BE2C (cell line): ENCODE data around the gene PLIN5.

ENCODE experiments used
- DNase-seq: peaks from one replicate; pipeline ENCODE4 v3.0.0-alpha.2; 2020
- H3K27me3 ChIP-seq: fragments of 250-450 bp; sonication (Bioruptor Pico); 2 replicates; pipeline ENCODE4 v1.5.1; 2020; ENCODE audit warnings: mild to moderate bottlenecking
- H3K36me3 ChIP-seq: fragments of 250-450 bp; sonication (Bioruptor Pico); 2 replicates; pipeline ENCODE4 v1.5.1; 2020; ENCODE audit warnings: mild to moderate bottlenecking
- H3K4me1 ChIP-seq: fragments of 250-450 bp; sonication (Bioruptor Pico); 2 replicates; pipeline ENCODE4 v1.5.1; 2020
- H3K4me3 ChIP-seq: 2 replicates; pipeline ENCODE4 v1.5.1; 2011; ENCODE audit warnings: low read depth, low read length
- H3K9me3 ChIP-seq: fragments of 250-450 bp; sonication (Bioruptor Pico); 2 replicates; pipeline ENCODE4 v1.5.1; 2020
- CTCF ChIP-seq: IDR thresholded peaks from 2 replicates; pipeline ENCODE4 v1.5.1; 2012; ENCODE audit warnings: mild to moderate bottlenecking, low read depth, low read length

The PLIN5 gene

GRCh38 chr19:4580961-4581665, 46.1 kb upstream of the PLIN5 start:
- H3K4me3 ChIP-seq = no peak overlapping the region
- no peaks in the 10 kb centered on the region for H3K4me1 ChIP-seq
- DNase-seq = no peak
- H3K36me3 ChIP-seq = no peaks in the 10 kb centered on the region
- H3K27me3 ChIP-seq = peaks cover 61% of the 10 kb centered on the region
- no peak for TF ChIP-seq CTCF
- no peaks in the 10 kb centered on the region for H3K9me3 ChIP-seq

- no peaks in the 10 kb centered on the region for H3K9me3 ChIP-seq
- TF ChIP-seq CTCF = no peak; the same call in 1 of the 2 replicates
- peaks cover 62% of the 10 kb centered on the region for H3K27me3 ChIP-seq
- no peak overlapping the region for H3K4me3 ChIP-seq
- H3K36me3 ChIP-seq = no peaks in the 10 kb centered on the region
- DNase-seq = no peak
- no peaks in the 10 kb centered on the region for H3K4me1 ChIP-seq
These were observed 45.2 kb upstream of the PLIN5 start for GRCh38 chr19:4580021-4580901.

GRCh38 chr19:4579389-4579788, 44.4 kb upstream of the PLIN5 start:
- Histone ChIP-seq H3K27me3 (peaks cover 54% of the 10 kb centered on the region), H3K4me1 (no peaks in the 10 kb centered on the region), H3K4me3 (no peak overlapping the region), H3K36me3 (no peaks in the 10 kb centered on the region), H3K9me3 (no peaks in the 10 kb centered on the region)
- no peak for TF ChIP-seq CTCF
- DNase-seq = no peak

- no peak overlapping the region for H3K4me3 ChIP-seq
- H3K27me3 ChIP-seq = peaks cover 56% of the 10 kb centered on the region
- no peaks in the 10 kb centered on the region for H3K9me3 ChIP-seq
- no peaks in the 10 kb centered on the region for H3K36me3 ChIP-seq
- no peak for TF ChIP-seq CTCF
- no peaks in the 10 kb centered on the region for H3K4me1 ChIP-seq
- DNase-seq = no peak
These were observed 43.7 kb upstream of the PLIN5 start for GRCh38 chr19:4578552-4579248.

- Histone ChIP-seq H3K27me3 (peaks cover 56% of the 10 kb centered on the region), H3K4me3 (no peak overlapping the region), H3K9me3 (no peaks in the 10 kb centered on the region), H3K4me1 (no peaks in the 10 kb centered on the region), H3K36me3 (no peaks in the 10 kb centered on the region)
- no peak for DNase-seq
- TF ChIP-seq CTCF = no peak
These were observed 42.2 kb upstream of the PLIN5 start for GRCh38 chr19:4577020-4577782.
